Aorta (tissue), 5 donors: ENCODE results near the gene KDM4B. TPM values are rescaled to one million over a fixed set of nuclear protein-coding genes. Genes with fewer than 3 reads are reported as not detected.

Source experiments
- ATAC-seq: fragments of 200-7000 bp; cut with Tn5 transposase; one replicate; pipeline ENCODE4 v1.9.1; 2022; ENCODE audit warnings: moderate library complexity; ENCODE audit not compliant: low FRiP score
- DNase-seq, 2 donors: peaks; one replicate each; pipeline ENCODE4 v3.0.0-alpha.2; 2020
- H3K27ac ChIP-seq, 2 donors: one replicate each; pipeline ENCODE4 v1.5.1; 2013; ENCODE audit warnings: low read length in 2 of 2, mild to moderate bottlenecking in 2 of 2, moderate library complexity in 2 of 2, control low read depth in 1 of 2, inconsistent platforms in 1 of 2, low read depth in 1 of 2
- H3K27me3 ChIP-seq, 2 donors: one replicate each; pipeline ENCODE4 v1.6.1; 2013; ENCODE audit warnings: control low read depth in 1 of 2, low read length in 1 of 2, mild to moderate bottlenecking in 1 of 2, moderate library complexity in 1 of 2; ENCODE audit not compliant: insufficient read depth in 2 of 2, control insufficient read depth in 1 of 2
- H3K36me3 ChIP-seq, 2 donors: one replicate each; pipeline ENCODE4 v1.6.1; 2013; ENCODE audit warnings: control low read depth in 1 of 2, low read length in 1 of 2, mild to moderate bottlenecking in 1 of 2; ENCODE audit not compliant: insufficient read depth in 2 of 2, control insufficient read depth in 1 of 2
- H3K4me1 ChIP-seq, 2 donors: one replicate each; pipeline ENCODE4 v1.6.1; 2013; ENCODE audit warnings: low read length in 2 of 2, control low read depth in 1 of 2, mild to moderate bottlenecking in 1 of 2, moderate library complexity in 1 of 2; ENCODE audit not compliant: insufficient read depth in 2 of 2, control insufficient read depth in 1 of 2
- H3K4me3 ChIP-seq, 2 donors: one replicate each; pipeline ENCODE4 v1.5.1; 2013; ENCODE audit warnings: low read length in 2 of 2, control low read depth in 1 of 2, mild to moderate bottlenecking in 1 of 2
- H3K9me3 ChIP-seq: one replicate; pipeline ENCODE4 v1.6.1; 2013; ENCODE audit warnings: mild to moderate bottlenecking, low read length; ENCODE audit not compliant: control insufficient read depth
- WGBS, 2 donors: extraction: QIAGEN DNeasy Blood & Tissue Kit; methylation state at CpG; one replicate each; pipeline ENCODE4 v1.1.7; 2013; 5-methylcytosine and 5-hydroxymethylcytosine counted together
- intact Hi-C, 2 donors: fragments of 100-400 bp; cut with DNase I; formaldehyde crosslinking; loops; one replicate each; pipeline versions ENCODE4 v1.14.2 to v1.15.0; 2022
- polyA plus RNA-seq, 2 donors: library from polyadenylated mRNA; stranded (reverse); fragments of 200-250 nt; gene quantifications; one replicate each; pipeline ENCODE4 v1.2.3, GENCODE V29; 2013
- total RNA-seq, 2 donors: library from RNA; stranded (reverse); fragmentation: NEBNext Ultra II Directional; extraction: Animal tissue kit (Norgen Biotek cat#: 25700); gene quantifications; one replicate each; pipeline ENCODE4 v1.2.1, GENCODE V29; 2021
- donor health status: healthy with polysubstance abuse.
- donor health status: Bipolar disorder and iron deficiency.
- donor health status: DM: no; HTN: no; CAD: no.
- donor health status: DM: no; HTN: no; CAD: no.
- donor health status: DM: yes; HTN: yes; CAD: no.

KDM4B gene
- total and polyA plus RNA-seq, 4 donors = 4.4 to 58.1 (median 25.8) TPM

DNA sequence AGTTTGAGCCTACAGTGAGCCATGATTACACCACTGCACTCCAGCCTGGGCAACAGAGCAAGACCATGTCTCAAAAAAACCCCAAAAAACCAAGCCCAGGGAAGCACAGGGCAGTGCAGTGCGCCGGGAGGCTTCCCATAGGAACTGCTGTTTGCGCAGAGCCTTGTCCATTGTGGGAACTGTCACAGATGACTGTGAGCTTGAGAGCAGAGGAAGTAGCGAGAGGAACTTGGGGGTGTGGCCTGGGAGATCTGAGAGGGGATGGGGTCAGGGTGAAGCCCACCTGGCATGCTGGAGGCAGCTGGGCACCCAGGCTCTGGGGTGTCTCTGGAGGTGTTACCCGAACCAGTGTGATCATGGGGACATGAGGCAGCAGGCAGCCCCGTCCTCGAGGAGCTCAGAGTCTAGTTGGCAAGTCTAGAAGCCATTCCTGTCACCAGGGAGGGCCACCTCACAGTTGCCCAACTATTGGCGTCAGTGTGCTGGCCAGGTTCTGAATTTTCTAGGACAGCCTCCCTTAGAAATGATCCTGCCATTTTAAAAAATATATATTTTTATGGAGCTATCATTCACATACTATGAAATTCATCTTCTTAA, 10.4 kb downstream of the KDM4B start:
- H3K4me1 ChIP-seq = no peaks in the 10 kb centered on the region
- intact Hi-C loops = loop anchor here in 1 of 2 donors (10.0 kb wide), 1 partner anchor 45 kb away; no protein-coding TSS in a partner anchor
- H3K9me3 ChIP-seq = no peaks in the 10 kb centered on the region
- H3K27ac ChIP-seq = no peak overlapping the region
- no peaks in the 10 kb centered on the region for H3K36me3 ChIP-seq
- DNase-seq (no peak), ATAC-seq (no peak)
- H3K4me3 ChIP-seq = no peak overlapping the region
- 80 to 85% methylated on average over 8 of the region's 8 CpGs for WGBS, 2 donors
- no peaks in the 10 kb centered on the region for H3K27me3 ChIP-seq

DNA sequence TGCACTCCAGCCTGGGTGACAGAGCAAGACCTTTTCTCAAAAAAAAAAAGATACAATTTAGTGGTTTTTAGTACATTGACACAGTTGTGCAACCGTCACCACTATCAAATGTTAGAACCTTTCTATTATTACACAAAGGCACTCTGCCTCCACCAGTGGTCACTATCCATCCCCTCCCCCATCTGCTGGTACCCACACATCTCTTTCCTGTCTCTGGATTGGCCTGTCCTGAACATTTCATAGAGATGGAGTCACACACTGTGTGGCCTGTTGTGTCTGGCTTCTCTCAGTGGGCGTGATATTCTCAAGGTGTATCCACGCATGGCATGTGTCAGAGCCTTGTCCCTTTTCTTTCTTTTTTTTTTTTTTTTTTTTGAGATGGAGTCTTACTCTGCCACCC, 11.2 kb downstream of the KDM4B start:
- ATAC-seq (no peak), DNase-seq (no peak)
- H3K27me3 ChIP-seq = no peaks in the 10 kb centered on the region
- no peaks in the 10 kb centered on the region for H3K4me1 ChIP-seq
- no peak overlapping the region for H3K27ac ChIP-seq
- no peak overlapping the region for H3K4me3 ChIP-seq
- no peaks in the 10 kb centered on the region for H3K9me3 ChIP-seq
- H3K36me3 ChIP-seq = no peaks in the 10 kb centered on the region
- intact Hi-C loops = no loop called here
- WGBS, 2 donors = 81 to 87% methylated on average over 3 of the region's 3 CpGs

DNA sequence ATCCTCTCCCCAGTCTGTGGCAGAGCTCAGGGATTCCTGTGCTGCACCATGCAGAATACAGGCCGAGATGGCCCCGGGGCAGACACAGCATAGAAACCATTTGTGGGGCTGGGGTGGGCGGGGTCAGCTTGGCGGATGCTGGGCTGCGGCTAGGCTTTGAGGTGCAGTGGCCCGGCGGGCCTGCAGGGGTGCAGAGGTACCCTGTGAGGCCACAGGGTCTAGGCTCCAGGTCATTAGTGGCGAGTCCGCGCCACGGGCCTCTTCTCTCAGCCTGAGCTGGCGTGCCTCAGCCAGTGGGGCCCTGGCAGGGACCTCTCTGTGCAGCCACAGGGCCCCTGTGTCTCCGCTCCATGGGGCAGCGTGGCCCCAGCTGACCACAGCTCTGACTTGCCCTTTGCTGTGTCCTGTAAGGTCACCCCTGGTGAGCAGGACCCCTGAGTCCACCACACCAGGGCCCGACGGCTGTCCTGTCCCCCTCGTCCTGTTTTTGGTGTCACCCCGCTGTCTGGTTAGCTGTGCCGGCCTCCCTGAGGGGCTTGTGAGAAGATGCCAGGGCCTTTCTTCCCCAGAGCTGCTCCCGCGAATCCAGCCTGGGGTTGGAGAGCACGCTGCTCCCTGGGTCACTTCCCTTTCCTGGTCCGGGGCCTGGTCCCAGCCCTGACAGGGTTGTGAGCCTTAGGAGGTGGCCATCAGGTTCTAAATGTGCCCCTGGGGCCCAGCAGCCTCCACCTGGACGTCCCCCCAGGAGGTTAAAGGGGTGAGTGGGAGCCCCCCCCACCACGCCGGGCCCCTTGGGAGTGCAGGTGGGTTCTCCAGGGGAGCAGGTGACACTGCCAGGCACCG, 12.1 kb downstream of the KDM4B start:
- H3K27me3 ChIP-seq = no peaks in the 10 kb centered on the region
- no peak for ATAC-seq
- WGBS, 2 donors = 84 to 93% methylated on average over 25 to 27 of the region's 27 CpGs
- no peak overlapping the region for H3K4me3 ChIP-seq
- H3K27ac ChIP-seq = no peak overlapping the region
- intact Hi-C loops = no loop called here
- no peaks in the 10 kb centered on the region for H3K4me1 ChIP-seq
- no peaks in the 10 kb centered on the region for H3K36me3 ChIP-seq
- H3K9me3 ChIP-seq = no peaks in the 10 kb centered on the region
- peak in 1 of 2 donors; percentile 68 for DNase-seq

DNA sequence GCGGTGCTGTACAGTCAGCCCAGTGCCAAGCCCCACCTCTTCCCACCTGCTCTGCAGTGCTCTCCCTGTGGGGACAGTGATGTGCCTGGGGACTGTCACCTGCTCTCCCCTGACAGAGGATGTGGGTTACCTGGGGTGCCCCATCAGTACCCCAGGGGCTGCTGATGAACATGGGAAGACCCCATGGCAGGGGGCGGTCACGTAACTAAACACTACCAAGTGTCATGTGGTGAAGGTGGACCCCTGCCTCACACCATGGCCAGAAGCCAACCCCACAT, 12.7 kb downstream of the KDM4B start:
- no peak overlapping the region for H3K27ac ChIP-seq
- no peaks in the 10 kb centered on the region for H3K36me3 ChIP-seq
- no peak for ATAC-seq
- no peak overlapping the region for H3K4me3 ChIP-seq
- intact Hi-C loops = no loop called here
- H3K4me1 ChIP-seq = no peaks in the 10 kb centered on the region
- WGBS, 2 donors = 86 to 95% methylated on average over 2 to 3 of the region's 3 CpGs
- peak in 1 of 2 donors; percentile 64 for DNase-seq
- H3K27me3 ChIP-seq = no peaks in the 10 kb centered on the region
- H3K9me3 ChIP-seq = no peaks in the 10 kb centered on the region

DNA sequence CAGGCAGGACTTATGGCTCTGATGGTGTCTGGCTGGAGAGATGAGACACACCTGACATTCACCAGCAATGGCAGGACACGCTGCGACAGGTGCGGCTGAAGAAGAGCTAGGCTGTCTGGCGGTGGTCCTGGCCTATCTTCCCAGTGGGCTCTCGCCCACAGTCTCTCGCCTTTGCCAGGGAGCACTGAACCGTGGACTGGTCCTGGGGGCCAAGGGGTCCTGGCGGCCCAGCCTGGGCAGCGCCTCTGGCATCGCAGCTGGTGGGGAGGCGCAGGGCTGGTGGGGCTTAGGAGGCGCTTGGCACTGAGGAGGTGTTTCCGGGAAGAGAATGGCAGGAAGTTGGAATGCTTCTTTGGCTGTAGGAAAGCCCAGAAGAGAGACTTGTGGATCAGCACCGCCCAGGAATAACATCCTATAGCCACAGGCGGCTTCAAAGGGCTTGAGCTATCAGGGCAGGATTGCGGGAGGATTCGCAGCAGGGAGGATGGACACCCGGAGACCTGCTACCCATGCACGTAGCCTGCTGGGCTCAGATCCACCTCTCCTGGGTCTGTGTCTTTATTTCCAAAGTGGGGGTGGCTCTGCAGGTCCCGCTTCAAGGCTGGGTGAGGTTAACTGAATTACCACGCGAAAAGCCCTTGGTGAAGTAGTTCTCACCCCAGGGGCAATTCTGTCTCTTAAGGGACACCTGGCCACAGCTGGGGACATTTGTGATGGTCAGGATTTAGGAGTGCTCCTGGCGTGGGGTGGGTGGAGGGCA, 14.6 kb downstream of the KDM4B start:
- H3K27ac ChIP-seq = no peak overlapping the region

DNA sequence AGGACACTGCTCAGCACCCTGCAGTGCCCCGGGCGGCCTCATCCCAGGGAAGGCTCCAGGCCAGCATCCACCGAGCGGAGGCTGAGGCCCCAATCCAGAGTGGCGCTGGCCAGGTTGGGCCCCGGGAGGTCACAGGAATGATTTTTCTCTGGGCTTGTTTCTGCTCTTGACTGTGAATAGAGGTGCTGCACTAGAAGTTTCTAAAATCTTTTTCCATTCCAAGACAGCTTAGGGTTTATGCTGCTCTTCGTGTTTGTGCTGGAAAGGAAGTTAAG, 15.1 kb downstream of the KDM4B start:
- DNase-seq (peak in 1 of 2 donors; percentile 61), ATAC-seq (no peak)
- H3K9me3 ChIP-seq = no peaks in the 10 kb centered on the region
- no peaks in the 10 kb centered on the region for H3K4me1 ChIP-seq
- H3K27ac ChIP-seq = no peak overlapping the region
- intact Hi-C loops = no loop called here
- no peaks in the 10 kb centered on the region for H3K27me3 ChIP-seq
- H3K4me3 ChIP-seq = no peak overlapping the region
- no peaks in the 10 kb centered on the region for H3K36me3 ChIP-seq
- 84 to 91% methylated on average over 7 of the region's 7 CpGs for WGBS, 2 donors

More for the DNA sequence above, 14.6 kb downstream of the KDM4B start:
- intact Hi-C loops = no loop called here
- WGBS, 2 donors = 85 to 87% methylated on average over 23 of the region's 23 CpGs
- H3K4me1 ChIP-seq = no peaks in the 10 kb centered on the region
- DNase-seq (peak in 1 of 2 donors; percentile 70), ATAC-seq (no peak)
- H3K36me3 ChIP-seq = no peaks in the 10 kb centered on the region
- H3K27me3 ChIP-seq = no peaks in the 10 kb centered on the region
- H3K4me3 ChIP-seq = no peak overlapping the region
- no peaks in the 10 kb centered on the region for H3K9me3 ChIP-seq

DNA sequence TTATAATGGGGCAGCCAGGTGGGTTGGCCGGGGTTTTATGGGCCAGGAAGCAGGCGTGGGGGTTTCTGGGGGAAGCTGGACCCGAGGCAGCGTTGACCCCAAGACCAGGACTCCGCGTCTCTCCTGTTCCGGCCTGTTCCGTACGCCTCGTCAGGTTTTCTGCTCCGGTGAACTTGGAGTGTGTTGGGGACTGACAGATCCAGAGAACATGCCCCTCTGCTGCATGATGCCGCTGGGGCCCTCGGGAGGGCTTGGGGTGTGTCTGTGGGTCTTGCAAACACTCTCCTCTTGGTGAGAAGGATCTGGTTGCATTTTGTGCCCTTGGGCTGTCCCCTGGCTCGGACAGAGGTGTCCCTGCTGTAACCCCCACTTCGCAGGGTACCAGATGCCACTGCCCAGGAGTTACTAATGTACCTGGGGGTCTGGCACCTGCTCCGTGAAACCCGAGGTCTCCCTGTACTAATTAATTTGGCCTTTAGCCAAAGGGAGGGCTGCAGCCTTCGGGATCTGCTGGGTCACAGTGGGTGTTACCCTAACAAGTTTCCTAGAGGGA, 15.6 kb downstream of the KDM4B start:
- no peaks in the 10 kb centered on the region for H3K27me3 ChIP-seq
- no peaks in the 10 kb centered on the region for H3K9me3 ChIP-seq
- no peaks in the 10 kb centered on the region for H3K4me1 ChIP-seq
- 85 to 88% methylated on average over 18 of the region's 18 CpGs for WGBS, 2 donors
- no peaks in the 10 kb centered on the region for H3K36me3 ChIP-seq
- H3K4me3 ChIP-seq = no peak overlapping the region
- DNase-seq = peak in 1 of 2 donors; percentile 48
- no peak for ATAC-seq
- H3K27ac ChIP-seq = no peak overlapping the region
- intact Hi-C loops = no loop called here

DNA sequence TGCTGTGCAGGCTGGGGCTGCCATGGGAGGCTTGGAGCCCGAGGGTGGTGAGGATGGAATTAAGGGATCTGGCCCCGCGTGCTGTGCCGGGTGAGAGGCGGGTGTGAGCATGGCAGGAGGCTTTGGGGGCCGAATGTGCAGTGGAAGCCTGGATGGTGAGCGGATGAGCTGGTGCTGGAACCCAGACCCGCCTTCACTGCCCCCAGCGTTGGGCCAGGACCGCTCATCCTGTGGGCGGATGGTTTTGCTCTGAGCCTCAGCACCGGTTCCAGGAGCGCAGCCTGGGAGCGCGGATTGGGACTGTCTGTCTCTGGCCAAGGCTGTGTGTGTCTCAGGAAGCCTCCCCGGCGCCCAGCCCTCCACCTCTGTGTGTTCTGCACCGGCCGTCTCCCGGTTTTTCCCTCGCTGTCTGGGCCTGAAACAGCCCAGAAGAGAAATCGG, 16.7 kb downstream of the KDM4B start:
- no peak for ATAC-seq
- no peaks in the 10 kb centered on the region for H3K4me1 ChIP-seq
- 81 to 91% methylated on average over 18 to 22 of the region's 22 CpGs for WGBS, 2 donors
- no peaks in the 10 kb centered on the region for H3K9me3 ChIP-seq
- intact Hi-C loops = no loop called here
- peak in 1 of 2 donors; percentile 64 for DNase-seq
- no peak overlapping the region for H3K4me3 ChIP-seq
- H3K36me3 ChIP-seq = no peaks in the 10 kb centered on the region
- no peak overlapping the region for H3K27ac ChIP-seq
- no peaks in the 10 kb centered on the region for H3K27me3 ChIP-seq
